Activated CD4-positive, alpha-beta T cell treated with anti-CD3 and anti-CD28 coated beads for 36 hours (primary cell): ENCODE results near the gene NLRP6. TPM values are rescaled to one million over a fixed set of nuclear protein-coding genes. Genes with fewer than 3 reads are reported as not detected.
A peak's percentile ranks its signal among the peaks of the same experiment; 100 is the strongest.
"Not testable (repeated sequence)": the region's sequence is repeated elsewhere in the genome, so short reads cannot be mapped to it uniquely, and the experiment has no call there.

Experiments
- ATAC-seq: fragments of 200-7000 bp; cut with Tn5 transposase; one replicate; pipeline ENCODE4 v1.10.0; 2021; ENCODE audit warnings: mild to moderate bottlenecking, moderate library complexity
- CTCF ChIA-PET: fragments of 350-600 bp; sonication (Branson Sonifier 250); formaldehyde crosslinking; loops from one replicate; lab custom pipeline; 2021; ENCODE audit warnings: antibody characterized with exemption; lab: Charles Lee
- POLR2A ChIA-PET: fragments of 350-600 bp; sonication (Branson Sonifier 250); formaldehyde crosslinking; loops from one replicate; lab custom pipeline; 2021; ENCODE audit warnings: antibody characterized with exemption, inconsistent platforms; lab: Charles Lee
- DNase-seq: peaks from one replicate; pipeline ENCODE4 v3.0.0-alpha.2; 2020
- H3K27ac Mint-ChIP-seq: one replicate; pipeline ENCODE4 v1.8.0; 2021; ENCODE audit warnings: mixed read lengths
- H3K27me3 Mint-ChIP-seq: one replicate; pipeline ENCODE4 v1.8.0; 2021; ENCODE audit warnings: mixed read lengths
- H3K36me3 Mint-ChIP-seq: one replicate; pipeline ENCODE4 v1.8.0; 2021; ENCODE audit warnings: low read depth, mixed read lengths
- H3K4me1 Mint-ChIP-seq: one replicate; pipeline ENCODE4 v1.8.0; 2021; ENCODE audit warnings: mixed read lengths
- H3K4me3 Mint-ChIP-seq: one replicate; pipeline ENCODE4 v1.8.0; 2021; ENCODE audit warnings: mild to moderate bottlenecking, moderate library complexity, mixed read lengths
- H3K9me3 Mint-ChIP-seq: one replicate; pipeline ENCODE4 v1.8.0; 2021; ENCODE audit warnings: low read depth, mixed read lengths
- intact Hi-C, 2 experiments: fragments of 100-400 bp; cut with DNase I in 1 of 2; cut with micrococcal nuclease in 1 of 2; formaldehyde crosslinking; loops; one replicate each; pipeline versions ENCODE4 v1.14.2 to v1.15.1; 2022 to 2024; cut with DNase I, micrococcal nuclease
- total RNA-seq, 2 experiments: library from RNA; stranded (reverse); gene quantifications; one replicate each; pipeline ENCODE4 v1.2.3, GENCODE V29; 2021

The NLRP6 gene
- total RNA-seq, 2 experiments from 2014 or later: 0.32 to 0.57 TPM

DNA sequence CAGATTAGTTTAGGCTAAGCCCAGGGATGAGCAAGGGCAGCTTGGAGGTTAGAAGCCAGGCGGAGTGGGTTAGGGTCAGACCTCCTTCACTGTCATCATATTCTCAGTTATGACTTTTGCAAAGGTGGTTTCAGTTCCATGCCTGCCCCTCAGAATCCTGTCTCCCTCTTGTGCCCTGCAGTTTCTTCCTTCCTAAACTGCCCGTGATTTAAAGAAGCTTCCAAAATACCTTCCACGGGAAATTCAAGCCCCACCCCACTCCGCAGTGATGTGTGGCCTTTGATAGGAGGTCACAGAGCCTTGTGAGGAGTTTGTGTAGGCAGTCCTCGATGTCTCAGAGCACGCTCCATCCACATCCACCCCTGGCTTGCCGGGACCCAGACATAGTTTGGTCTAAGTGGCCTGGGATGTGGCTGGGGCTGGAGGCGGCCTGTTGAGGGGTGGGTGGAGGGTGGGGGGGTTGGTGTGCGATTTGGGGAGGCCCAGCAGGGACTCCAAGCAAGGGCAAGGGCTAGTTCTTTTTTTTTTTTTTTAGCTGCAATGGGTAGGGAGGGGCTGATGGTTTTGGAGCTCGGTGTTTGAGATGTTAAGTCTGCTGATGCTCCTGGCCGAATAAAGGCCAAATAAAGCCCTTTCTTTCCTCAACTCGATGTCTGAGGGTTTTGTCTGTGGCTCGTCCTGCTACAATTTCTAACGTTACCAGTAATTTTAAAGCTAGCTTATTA lies 34.0 kb downstream of the NLRP6 start:
- DNase-seq (peak; percentile 66), ATAC-seq (peak; percentile 10)
- CTCF ChIA-PET: interaction anchor here (0.6 to 1.8 kb wide), 9 partner anchors 15 to 138 kb away, joined by 3 to 9 read pairs (median 5); partner anchors contain the start of gene PTDSS2
- no peaks in the 10 kb centered on the region for H3K9me3 Mint-ChIP-seq
- no peaks in the 10 kb centered on the region for H3K27me3 Mint-ChIP-seq
- peak overlapping the region; percentile 95 for H3K4me3 Mint-ChIP-seq
- H3K27ac Mint-ChIP-seq: peak overlapping the region; percentile 99
- peaks cover 48% of the 10 kb centered on the region for H3K36me3 Mint-ChIP-seq
- intact Hi-C loops: loop anchor here (1.0 to 5.0 kb wide), 9 partner anchors 15 to 485 kb away; partner anchors contain the start of genes BET1L (in 1 of the 2), HRAS (in 1 of the 2), PSMD13 (in 1 of the 2) and RIC8A (in 1 of the 2)
- peaks cover 28% of the 10 kb centered on the region for H3K4me1 Mint-ChIP-seq
- POLR2A ChIA-PET: interaction anchor here (1.5 kb wide), 1 partner anchor 43 kb away, joined by 5 read pairs; no protein-coding TSS in a partner anchor

DNA sequence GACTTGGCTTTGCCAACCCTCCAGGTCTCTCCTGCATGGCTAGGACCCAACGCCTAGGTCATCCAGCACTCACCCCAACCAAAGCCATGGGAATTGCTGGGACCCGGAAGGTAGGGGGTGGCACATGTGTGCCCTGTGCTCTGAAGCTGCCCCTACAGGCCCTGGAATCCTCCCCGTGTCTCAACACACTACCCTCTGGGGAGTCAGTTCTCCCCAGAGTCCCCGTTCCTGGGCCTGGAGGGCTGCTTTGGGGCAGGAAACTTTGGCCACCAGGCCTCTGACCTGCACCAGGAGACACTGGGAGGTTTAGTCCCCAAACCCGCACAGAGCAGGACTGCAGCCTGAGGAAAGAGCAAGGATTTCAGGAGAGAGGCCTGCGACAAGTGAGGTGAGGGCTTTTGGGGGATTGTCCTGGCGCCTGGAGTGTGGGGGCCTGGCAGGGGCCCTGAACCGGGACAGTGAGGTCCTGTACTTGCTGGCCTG lies 35.1 kb downstream of the NLRP6 start:
- peak overlapping the region; percentile 95 for H3K4me3 Mint-ChIP-seq
- ChIA-PET CTCF (interaction anchor here (1.3 to 1.7 kb wide), 2 partner anchors 26 to 135 kb away, joined by 6 to 9 read pairs; no protein-coding TSS in a partner anchor), POLR2A (no interaction called here)
- peaks cover 50% of the 10 kb centered on the region for H3K36me3 Mint-ChIP-seq
- no peak for ATAC-seq
- H3K9me3 Mint-ChIP-seq: no peaks in the 10 kb centered on the region
- intact Hi-C loops: loop anchor here (1.0 to 5.0 kb wide), 6 partner anchors 13 to 484 kb away; partner anchors contain the start of genes BET1L (in 1 of the 2), PSMD13 (in 1 of the 2), RIC8A (in 1 of the 2) and SIRT3 (in 1 of the 2)
- H3K27me3 Mint-ChIP-seq: no peaks in the 10 kb centered on the region
- peak; percentile 46 for DNase-seq
- peak overlapping the region; percentile 99 for H3K27ac Mint-ChIP-seq
- H3K4me1 Mint-ChIP-seq: peaks cover 29% of the 10 kb centered on the region

DNA sequence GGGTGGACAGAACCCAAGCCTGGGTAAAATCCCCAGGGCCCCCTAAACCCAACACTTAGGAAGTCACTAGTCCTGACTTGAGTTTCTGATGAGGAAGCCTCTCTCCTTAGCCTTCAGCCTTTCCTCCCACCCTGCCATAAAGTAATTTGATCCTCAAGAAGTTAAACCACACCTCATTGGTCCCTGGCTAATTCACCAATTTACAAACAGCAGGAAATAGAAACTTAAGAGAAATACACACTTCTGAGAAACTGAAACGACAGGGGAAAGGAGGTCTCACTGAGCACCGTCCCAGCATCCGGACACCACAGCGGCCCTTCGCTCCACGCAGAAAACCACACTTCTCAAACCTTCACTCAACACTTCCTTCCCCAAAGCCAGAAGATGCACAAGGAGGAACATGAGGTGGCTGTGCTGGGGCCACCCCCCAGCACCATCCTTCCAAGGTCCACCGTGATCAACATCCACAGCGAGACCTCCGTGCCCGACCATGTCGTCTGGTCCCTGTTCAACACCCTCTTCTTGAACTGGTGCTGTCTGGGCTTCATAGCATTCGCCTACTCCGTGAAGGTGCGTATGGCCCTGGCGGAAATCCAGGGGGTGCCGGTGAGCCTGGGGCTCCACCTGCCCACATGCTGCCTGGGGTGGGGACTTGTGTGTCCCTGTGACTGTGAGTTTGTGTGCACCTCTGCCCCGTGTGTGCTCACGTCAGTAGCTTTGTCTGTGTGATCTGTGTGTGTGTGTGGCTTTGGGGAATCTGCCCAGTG lies 35.8 kb downstream of the NLRP6 start, which contains the start of gene IFITM1:
TSS of gene IFITM1 (plus strand) at position 254 of the 767 bp plus-strand sequence. CDS start at position 385, 131 bp downstream.
- ChIA-PET POLR2A (no interaction called here), CTCF (interaction anchor here (0.5 to 4.0 kb wide), 2 partner anchors 26 to 64 kb away, joined by 4 to 26 read pairs; no protein-coding TSS in a partner anchor)
- DNase-seq (peak; percentile 78), ATAC-seq (peak; percentile 40)
- peaks cover 46% of the 10 kb centered on the region for H3K36me3 Mint-ChIP-seq
- H3K27ac Mint-ChIP-seq: peak within 1 kb of the TSS; percentile 99
- peak within 1 kb of the TSS; percentile 95 for H3K4me3 Mint-ChIP-seq
- intact Hi-C loops: loop anchor here (1.0 to 5.0 kb wide), 7 partner anchors 13 to 483 kb away; partner anchors contain the start of genes BET1L (in 1 of the 2), PSMD13 (in 1 of the 2), RIC8A (in 1 of the 2) and RNH1 (in 1 of the 2)
- no peaks in the 10 kb centered on the region for H3K27me3 Mint-ChIP-seq
- no peaks in the 10 kb centered on the region for H3K9me3 Mint-ChIP-seq
- peaks cover 29% of the 10 kb centered on the region for H3K4me1 Mint-ChIP-seq

DNA sequence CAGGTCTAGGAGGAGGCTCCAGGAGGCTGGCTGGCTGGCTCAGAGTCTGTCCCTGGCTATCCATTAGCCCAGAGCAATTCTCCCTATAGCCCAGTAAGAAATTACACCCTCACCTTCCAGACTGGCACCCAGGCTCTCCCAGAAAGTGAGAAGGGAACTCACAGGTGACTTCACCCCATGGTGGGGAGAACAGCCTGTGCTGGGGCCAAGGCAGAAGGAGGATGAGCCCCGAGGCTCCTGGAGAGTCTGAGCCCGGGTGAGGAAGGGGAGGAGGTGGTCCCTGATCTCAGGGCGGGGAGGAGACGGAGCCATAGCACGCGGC lies 36.3 kb downstream of the NLRP6 start:
- Mint-ChIP-seq H3K4me3 (peak overlapping the region; percentile 95), H3K36me3 (peaks cover 43% of the 10 kb centered on the region), H3K4me1 (peaks cover 29% of the 10 kb centered on the region), H3K27ac (peak overlapping the region; percentile 99)
- H3K9me3 Mint-ChIP-seq, POLR2A ChIA-PET, H3K27me3 Mint-ChIP-seq, DNase-seq: not testable (repeated sequence)
- intact Hi-C loops: loop anchor here (2.0 to 5.0 kb wide), 3 partner anchors 107 to 483 kb away; partner anchors contain the start of genes BET1L (in 1 of the 2), RIC8A (in 1 of the 2), RNH1 (in 1 of the 2) and SLC25A22 (in 1 of the 2)
- CTCF ChIA-PET: interaction anchor here (0.5 to 4.0 kb wide), 2 partner anchors 25 to 64 kb away, joined by 4 to 26 read pairs; no protein-coding TSS in a partner anchor
- ATAC-seq: peak; percentile 0

DNA sequence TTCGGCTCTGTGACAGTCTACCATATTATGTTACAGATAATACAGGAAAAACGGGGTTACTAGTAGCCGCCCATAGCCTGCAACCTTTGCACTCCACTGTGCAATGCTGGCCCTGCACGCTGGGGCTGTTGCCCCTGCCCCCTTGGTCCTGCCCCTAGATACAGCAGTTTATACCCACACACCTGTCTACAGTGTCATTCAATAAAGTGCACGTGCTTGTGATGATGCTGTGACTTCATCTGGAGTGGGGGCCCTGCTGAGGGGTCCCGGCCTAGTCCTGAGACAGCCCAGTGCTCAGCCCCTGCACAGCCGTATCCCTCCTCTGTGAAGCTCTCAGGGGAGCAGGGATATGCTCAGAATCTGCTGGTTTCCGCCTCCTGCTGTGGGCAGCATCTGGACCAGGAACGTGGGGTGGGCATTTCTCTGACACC lies 36.9 kb downstream of the NLRP6 start:
- Mint-ChIP-seq H3K4me1 (peaks cover 29% of the 10 kb centered on the region), H3K9me3 (no peaks in the 10 kb centered on the region), H3K27ac (peak overlapping the region; percentile 99), H3K27me3 (no peaks in the 10 kb centered on the region), H3K4me3 (peak overlapping the region; percentile 95), H3K36me3 (peaks cover 40% of the 10 kb centered on the region)
- ChIA-PET CTCF (interaction anchor here (3.6 to 4.0 kb wide), 2 partner anchors 9 to 65 kb away, joined by 26 to 42 read pairs; partner anchors contain the start of gene IFITM2), POLR2A (interaction anchor here (0.6 kb wide), 2 partner anchors 33 to 112 kb away, joined by 3 read pairs; no protein-coding TSS in a partner anchor)
- DNase-seq (peak; percentile 59), ATAC-seq (no peak)
- intact Hi-C loops: loop anchor here in 1 of 2 experiments (2.0 kb wide), 1 partner anchor 192 kb away; the partner anchor contains the start of gene RNH1

DNA sequence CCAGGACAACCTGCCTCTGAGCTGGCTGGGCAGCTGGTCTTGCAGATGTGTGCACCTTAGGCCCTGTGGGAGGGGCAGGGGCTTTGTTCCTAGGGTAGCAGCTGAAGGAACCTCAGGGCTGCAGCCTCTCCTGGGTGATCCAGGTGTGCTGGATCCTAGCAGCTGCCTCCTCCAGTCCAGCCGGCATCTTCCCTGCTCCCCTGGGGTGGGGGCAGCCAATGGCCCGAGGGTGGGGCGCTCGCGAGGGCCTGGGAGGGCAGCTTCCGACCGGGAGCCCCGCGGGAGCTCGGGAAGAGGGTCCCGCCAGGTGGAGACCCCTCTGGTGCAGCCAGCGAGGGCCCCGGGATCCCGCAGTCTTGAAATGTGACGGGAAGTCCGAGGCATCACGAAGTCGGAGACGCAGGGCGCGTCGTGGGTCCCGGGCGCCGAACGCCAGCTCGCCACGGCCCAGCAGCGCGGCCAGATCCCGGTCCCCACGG lies 37.3 kb downstream of the NLRP6 start:
- Mint-ChIP-seq H3K9me3 (no peaks in the 10 kb centered on the region), H3K27ac (peak overlapping the region; percentile 99), H3K27me3 (no peaks in the 10 kb centered on the region), H3K36me3 (peaks cover 45% of the 10 kb centered on the region), H3K4me3 (peak overlapping the region; percentile 95), H3K4me1 (peaks cover 33% of the 10 kb centered on the region)
- DNase-seq (peak; percentile 46), ATAC-seq (no peak)
- ChIA-PET POLR2A (interaction anchor here (0.6 kb wide), 2 partner anchors 32 to 113 kb away, joined by 3 read pairs; no protein-coding TSS in a partner anchor), CTCF (interaction anchor here (0.6 to 4.0 kb wide), 6 partner anchors 10 to 65 kb away, joined by 3 to 42 read pairs (median 12); partner anchors contain the start of genes IFITM2 and PGGHG)
- intact Hi-C loops: loop anchor here in 1 of 2 experiments (2.0 kb wide), 1 partner anchor 191 kb away; the partner anchor contains the start of gene RNH1

DNA sequence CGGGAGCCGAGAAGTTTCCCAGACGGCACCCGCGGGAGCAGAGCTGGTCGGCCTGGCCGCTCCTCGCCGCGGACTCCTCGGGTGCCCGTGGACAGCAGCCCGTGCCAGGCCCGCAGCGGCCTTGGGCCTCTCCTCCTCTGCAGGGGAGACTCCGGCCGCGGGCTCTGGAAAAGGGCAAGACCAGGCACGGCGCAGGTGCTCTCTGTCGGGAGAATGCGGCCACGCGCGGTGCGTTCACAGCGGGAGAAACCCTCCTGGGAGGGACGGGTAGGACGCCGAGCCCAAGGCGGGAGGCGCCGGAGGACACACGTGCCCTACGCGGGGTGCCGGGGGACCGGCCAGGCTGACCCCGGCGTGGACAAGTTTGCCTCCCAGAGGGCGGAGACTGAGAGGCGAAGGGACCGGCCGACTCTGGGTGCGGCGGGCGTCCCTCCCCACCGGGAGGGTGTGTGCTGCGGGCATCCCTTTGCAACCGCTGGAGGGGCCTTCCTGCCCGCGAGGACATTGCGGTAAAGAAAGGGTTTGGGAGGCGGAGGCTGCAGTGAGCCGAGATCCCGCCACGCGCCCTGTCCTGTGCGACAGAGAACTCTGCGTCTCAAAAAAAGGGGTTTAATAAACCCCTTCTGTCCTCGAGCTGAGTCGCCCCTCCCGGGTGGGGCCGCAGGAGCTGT lies 38.0 kb downstream of the NLRP6 start:
- peak; percentile 56 for DNase-seq

DNA sequence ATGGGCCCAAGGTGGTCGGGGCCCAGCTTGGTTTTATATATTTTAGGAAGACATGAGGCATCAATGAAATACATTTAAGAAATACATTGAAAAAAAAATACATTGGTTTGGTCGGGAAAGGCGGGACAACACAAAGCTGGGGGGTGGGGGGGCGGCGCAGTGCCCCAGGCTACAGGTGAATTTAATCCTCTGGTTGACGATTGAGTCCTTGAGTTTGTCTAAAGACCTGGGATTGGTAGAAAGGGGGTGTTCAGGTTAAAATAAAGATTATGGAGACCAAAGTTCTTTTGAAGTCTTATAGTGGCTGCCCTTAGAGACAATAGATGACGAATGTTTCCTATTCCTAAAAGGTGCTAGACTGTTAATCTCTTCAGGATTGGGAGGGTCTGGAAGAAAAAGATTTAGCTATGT lies 38.7 kb downstream of the NLRP6 start:
- H3K36me3 Mint-ChIP-seq: peaks cover 45% of the 10 kb centered on the region
- peak overlapping the region; percentile 95 for H3K27ac Mint-ChIP-seq
- peak overlapping the region; percentile 95 for H3K4me3 Mint-ChIP-seq
- no peaks in the 10 kb centered on the region for H3K9me3 Mint-ChIP-seq
- H3K27me3 Mint-ChIP-seq: no peaks in the 10 kb centered on the region
- peaks cover 35% of the 10 kb centered on the region for H3K4me1 Mint-ChIP-seq
- intact Hi-C loops: loop anchor here (2.0 kb wide), 2 partner anchors 48 to 80 kb away; partner anchors contain the start of genes PSMD13 (in 1 of the 2) and SIRT3 (in 1 of the 2)
- ChIA-PET POLR2A (interaction anchor here (0.6 to 1.8 kb wide), 4 partner anchors 12 to 51 kb away, joined by 3 to 6 read pairs (median 4); no protein-coding TSS in a partner anchor), CTCF (interaction anchor here (0.6 to 4.0 kb wide), 21 partner anchors 8 to 131 kb away, joined by 3 to 42 read pairs (median 5); partner anchors contain the start of genes BET1L, IFITM2 and RIC8A)
- peak; percentile 23 for DNase-seq
- ATAC-seq: no peak

More for the DNA sequence above, 38.0 kb downstream of the NLRP6 start:
- Mint-ChIP-seq H3K4me3 (peak overlapping the region; percentile 95), H3K36me3 (peaks cover 45% of the 10 kb centered on the region), H3K27ac (peak overlapping the region; percentile 95), H3K4me1 (peaks cover 38% of the 10 kb centered on the region), H3K27me3 (no peaks in the 10 kb centered on the region), H3K9me3 (no peaks in the 10 kb centered on the region)
- POLR2A ChIA-PET: interaction anchor here (0.6 to 1.8 kb wide), 2 partner anchors 11 to 113 kb away, joined by 3 to 5 read pairs; no protein-coding TSS in a partner anchor
- ATAC-seq: no peak
- intact Hi-C loops: loop anchor here (2.0 kb wide), 2 partner anchors 47 to 79 kb away; partner anchors contain the start of genes PSMD13 (in 1 of the 2) and SIRT3 (in 1 of the 2)
- CTCF ChIA-PET: interaction anchor here (0.6 to 4.0 kb wide), 17 partner anchors 7 to 109 kb away, joined by 3 to 42 read pairs (median 4); partner anchors contain the start of genes BET1L, IFITM2, PGGHG and RIC8A
